Left renal cortex interstitium (tissue), 4 donors: ENCODE results near the gene MAPKAP1. TPM values are rescaled to one million over a fixed set of nuclear protein-coding genes. Genes with fewer than 3 reads are reported as not detected.

Source experiments
- DNase-seq, 4 donors: peaks; one replicate each; pipeline ENCODE4 v3.0.0-alpha.2; 2013; ENCODE audit warnings: low read depth in 4 of 4, low spot score in 2 of 4, missing footprints in 1 of 4
- polyA plus RNA-seq, 4 donors: library from polyadenylated mRNA; unstranded; fragments of 120-200 nt; gene quantifications; one replicate each; pipeline ENCODE4 v1.2.1, GENCODE V29; 2013; ENCODE audit not compliant: insufficient read length in 4 of 4

The MAPKAP1 gene
- polyA plus RNA-seq, 4 donors = 59.0 to 82.9 (median 76.7) TPM

GRCh38 chr9:125426926-125427325 is 280.1 kb downstream of the MAPKAP1 start:
- no peak for DNase-seq

DNA sequence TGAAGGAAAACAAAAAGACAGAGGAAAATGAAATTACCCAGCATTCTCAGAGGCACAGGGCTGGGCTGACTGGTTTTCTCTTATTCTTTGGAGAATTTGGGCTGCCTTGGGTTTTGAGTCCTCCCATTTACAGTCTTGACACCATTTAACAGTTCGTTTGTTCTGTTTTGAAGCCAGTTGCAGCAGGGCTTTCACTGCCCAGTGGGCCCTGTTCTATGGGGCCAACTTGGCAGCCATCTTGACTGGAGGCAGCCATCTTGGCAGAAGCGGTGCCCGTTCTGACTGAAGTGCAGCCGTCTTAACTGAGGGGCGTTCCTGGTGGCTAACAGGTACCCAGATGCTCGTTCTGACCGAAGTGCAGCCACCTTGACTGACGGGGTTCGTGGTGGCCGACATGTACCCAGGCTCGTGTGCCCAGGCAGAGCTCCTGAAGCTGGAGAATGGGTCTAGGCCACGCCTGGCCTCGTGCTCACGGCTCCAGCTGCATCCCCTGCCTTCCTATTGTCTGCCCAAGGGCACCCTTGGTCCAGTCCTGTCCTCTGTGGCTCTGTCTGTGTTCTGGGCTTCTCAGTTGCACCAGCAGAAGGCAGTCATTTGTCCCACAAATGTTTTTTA is 281.0 kb downstream of the MAPKAP1 start:
- DNase-seq = no peak

DNA sequence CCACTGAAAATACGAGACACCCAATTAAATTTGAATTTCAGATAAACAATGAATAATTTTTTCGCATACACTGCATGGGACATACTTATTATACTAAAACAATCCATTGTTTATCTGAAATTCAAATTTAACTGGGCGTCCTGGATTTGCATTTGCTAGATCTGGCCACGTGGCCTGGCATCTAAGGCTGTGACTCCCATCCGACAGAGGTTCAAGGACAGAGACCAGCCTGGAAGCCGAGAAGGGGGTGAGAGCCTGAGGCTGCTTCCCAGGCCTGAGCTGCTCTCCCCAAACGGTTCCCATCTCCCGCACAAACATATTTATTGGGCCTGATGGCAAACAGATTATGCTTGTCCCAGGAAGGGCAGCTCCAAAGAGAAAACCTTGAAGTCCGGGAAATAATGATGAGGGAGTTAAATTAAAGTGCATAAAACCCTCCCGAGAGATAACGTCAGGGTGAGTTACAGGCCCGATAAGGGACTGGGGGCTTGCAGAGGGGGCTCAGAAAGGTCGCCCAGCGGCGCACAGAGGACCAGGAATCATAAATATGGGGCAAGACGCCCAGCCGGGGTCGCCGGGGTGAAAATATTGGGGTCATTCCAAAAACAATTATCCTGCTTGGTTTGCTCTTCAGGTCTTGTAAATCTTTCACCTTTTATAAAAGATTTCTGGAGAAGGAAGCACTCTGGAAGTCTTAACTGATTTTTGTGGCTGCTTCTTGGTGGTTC is 281.7 kb downstream of the MAPKAP1 start:
- DNase-seq = peak in 2 of 4 donors; percentile 29 to 37

- no peak for DNase-seq
Observed at GRCh38 chr9:125423964-125424363, 283.0 kb downstream of the MAPKAP1 start.

DNA sequence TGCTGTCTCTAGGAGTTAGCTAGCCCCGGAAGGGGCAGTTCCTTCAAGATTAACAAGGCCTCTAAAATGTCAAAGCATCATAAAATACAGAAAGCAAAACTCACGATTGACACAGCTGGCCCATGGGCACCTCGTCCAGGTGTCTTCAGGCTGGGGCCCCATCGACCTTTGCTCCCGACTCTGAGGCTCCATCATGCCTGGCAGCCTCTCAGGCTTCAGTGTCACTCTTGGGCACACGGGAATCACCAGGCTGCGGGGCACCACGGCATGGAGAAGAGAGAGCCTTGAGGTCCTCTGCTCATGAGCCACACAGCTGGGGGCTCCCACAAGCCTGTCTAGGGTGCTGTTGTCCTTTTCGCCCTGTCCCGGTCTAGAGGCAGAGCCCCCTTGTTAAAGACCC is 284.2 kb downstream of the MAPKAP1 start:
- DNase-seq = no peak

DNA sequence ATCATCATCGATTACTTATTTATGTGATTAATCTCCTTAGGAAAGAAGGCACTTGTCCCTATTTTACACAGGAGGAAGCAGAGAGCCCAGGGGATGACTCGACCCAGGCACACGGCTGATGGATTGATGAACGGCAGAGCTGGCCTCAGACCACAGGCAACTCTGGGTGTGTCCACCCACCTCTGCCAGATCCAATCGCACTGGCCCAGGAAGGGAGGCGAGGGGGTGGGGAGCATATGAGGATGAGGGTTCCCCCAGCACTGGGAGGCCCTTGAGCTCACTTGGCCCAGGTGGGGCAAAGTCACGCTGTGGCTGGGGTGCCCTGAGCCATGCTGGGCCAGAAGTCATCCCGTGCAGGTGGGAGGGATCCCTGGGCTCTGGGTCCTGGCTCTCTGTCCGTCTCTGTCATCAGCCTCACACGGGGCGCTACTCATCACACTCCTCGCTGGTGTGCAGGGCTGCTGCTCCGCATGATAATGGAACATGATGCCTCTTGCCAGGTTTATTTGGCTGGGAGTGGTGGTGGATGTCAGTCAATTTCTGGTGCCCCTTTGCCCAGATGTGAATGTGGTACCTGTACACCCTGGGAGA is 285.3 kb downstream of the MAPKAP1 start:
- no peak for DNase-seq

DNA sequence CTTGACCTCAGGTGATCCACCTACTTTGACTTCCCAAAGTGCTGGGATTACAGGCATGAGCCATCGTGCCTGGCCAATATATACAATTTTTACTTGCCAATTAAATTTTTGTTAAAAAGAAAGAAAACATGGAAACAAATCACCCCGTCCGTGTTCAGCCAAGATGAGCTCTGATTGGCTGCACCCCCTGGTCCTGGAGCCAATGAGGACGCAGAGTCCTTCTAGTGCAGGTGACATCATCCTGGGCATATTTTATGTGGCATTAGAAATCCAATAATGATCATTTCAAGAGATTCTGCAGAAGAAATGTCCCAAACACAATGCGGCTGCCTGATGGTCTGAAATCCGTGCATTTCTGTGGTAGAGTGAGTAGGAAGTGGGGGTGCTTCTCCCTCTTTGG is 285.8 kb downstream of the MAPKAP1 start:
- no peak for DNase-seq

- DNase-seq = no peak
Observed at GRCh38 chr9:125418404-125418803, 288.6 kb downstream of the MAPKAP1 start.

GRCh38 chr9:125416517-125416916 is 290.5 kb downstream of the MAPKAP1 start:
- no peak for DNase-seq

DNA sequence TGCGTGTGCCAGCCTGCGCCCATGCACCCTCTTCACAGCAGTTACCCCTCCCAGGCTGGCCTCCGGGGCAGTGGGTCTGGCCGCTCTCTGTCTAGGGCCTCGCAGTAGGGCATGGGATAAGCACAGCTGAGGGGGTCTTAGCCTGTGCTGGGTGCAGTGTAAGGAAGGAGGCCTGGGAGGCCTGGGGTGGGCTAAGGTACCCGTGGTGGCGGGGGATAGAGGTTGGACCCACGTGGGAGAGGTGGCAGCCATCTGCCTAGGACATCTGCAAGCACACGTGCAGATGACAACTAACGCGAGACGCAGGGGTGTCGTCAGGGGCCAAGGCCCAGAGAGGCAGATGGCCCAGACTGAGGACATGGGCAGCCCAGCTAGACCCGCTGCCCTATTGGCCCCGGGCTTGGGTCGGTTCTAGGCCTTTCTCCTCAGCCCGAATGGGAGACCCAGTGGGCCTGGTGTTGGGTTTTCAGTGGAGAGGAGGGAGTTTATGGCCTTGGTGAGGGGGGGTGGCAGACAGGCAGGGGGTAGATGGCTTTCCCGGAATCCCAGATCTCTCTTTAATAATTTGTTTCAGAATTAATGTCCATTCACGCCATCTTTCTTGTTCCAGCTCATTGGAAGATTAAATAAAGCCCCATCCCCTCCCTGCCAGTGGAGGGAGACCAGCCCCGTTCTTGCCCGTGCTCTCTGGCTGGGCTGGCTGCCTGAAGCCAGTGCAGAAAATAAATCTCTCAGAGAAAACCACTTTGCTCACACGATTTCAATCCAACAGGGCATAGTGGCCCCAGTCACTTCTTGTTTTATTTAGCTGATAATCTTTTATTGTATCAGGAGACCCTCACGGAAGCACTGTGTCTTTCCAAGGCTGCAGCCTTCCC is 291.2 kb downstream of the MAPKAP1 start:
- DNase-seq = no peak

- no peak for DNase-seq
Observed at GRCh38 chr9:125413579-125413978, 293.4 kb downstream of the MAPKAP1 start.

- DNase-seq = no peak
Observed at GRCh38 chr9:125412166-125412565, 294.8 kb downstream of the MAPKAP1 start.

- no peak for DNase-seq
Observed at GRCh38 chr9:125411171-125411756, 295.7 kb downstream of the MAPKAP1 start.

GRCh38 chr9:125410522-125410894 is 296.5 kb downstream of the MAPKAP1 start:
- no peak for DNase-seq

GRCh38 chr9:125409637-125410521 is 297.1 kb downstream of the MAPKAP1 start:
- no peak for DNase-seq

GRCh38 chr9:125409217-125409636 is 297.8 kb downstream of the MAPKAP1 start:
- DNase-seq = no peak

DNA sequence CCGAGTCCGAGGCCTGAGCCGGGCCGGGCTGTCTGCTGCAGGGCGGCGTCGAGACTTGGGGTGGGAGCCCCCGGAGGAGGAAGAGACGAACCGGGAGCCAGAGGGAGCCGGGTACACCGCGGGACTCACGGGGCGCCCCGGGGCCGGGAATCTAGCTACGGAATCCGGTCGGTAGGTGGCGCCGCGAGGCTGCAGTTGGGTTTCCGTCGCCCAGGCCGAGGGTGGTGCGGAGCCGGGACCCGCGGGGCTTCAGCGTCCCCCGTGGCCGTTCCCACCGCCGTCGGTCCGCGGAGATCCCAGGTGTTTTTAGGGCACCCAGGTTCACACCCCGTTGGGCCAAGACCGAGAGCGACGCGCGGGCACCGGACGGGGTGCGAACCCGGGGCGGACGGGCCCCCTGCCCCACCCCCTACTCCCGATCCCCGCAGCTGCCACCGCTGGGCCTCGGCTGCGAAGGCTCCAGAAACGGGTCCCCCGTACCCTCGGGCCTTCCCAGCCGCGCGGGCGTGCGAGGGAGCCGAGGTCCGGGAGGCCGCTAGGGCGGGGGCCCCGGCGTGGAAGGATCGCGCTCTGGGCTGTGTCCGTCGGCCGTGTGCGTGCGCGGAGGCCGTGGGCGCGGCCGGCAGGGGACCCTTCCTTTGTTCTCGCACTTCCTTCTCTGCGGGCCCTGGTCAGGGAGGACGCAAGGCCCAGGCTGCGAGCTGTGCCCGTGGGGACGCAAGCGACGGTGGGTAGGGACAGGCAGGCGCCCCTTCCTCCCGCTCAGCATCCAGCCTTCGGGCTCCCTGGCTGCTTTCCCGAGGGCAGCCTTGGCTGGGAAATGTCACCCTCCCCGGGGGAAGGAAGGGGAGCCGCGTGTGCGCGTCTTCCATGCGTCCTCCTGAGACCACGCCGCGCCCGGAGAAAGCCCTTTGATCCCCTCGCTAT is 298.8 kb downstream of the MAPKAP1 start:
- DNase-seq = peak in 3 of 4 donors; percentile 55 to 62 (median 58)

DNA sequence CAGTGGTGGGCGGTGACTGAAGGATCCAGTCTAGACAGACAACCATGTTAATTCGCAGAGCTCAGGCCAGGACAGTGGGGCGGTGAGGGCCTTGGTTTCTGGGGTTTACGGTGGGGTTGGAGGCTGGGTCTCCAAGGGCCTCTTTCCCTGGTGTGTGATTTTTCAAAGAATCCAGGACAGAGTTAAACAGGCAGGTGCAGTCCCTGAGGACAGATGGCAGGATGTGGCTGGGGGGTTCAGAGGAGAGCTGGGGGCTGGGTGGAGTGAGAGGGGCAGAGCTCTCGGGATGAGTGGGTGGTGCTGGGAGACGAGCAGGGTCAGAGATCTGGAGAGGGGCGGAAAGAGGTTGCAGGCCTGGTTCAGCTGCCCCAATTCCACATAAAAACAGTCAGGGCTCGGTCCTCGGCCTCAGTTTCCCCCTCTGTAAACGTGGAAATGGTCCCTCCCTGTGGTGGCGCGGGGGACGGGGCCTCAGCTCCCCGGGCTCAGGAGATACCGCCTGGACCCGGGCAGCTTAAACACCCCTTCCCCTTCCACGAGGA is 299.5 kb downstream of the MAPKAP1 start:
- no peak for DNase-seq

DNA sequence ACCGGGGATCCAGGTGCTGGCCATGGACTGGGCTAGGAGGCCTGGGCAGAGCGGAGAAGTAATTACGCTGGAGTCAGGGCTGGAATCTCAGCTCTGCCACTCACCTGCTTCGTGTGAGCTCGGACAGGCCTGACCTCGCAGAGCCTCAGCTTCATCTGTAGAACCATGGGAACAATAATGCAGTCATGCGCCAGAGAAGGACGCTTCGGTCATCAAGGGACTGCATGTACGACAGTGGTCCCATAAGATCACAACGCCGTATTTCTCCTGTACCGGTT is 300.3 kb downstream of the MAPKAP1 start:
- no peak for DNase-seq
